K562 (cell line): Measurements from ENCODE around the gene ZNF609. TPM values are rescaled to one million over a fixed set of nuclear protein-coding genes. Genes with fewer than 3 reads are reported as not detected.

ENCODE experiments used
- BDP1 ChIP-seq: IDR thresholded peaks from 3 replicates; pipeline ENCODE4 v1.6.1; 2011; ENCODE audit not compliant: insufficient read length, insufficient read depth
- CC2D1A ChIP-seq: fragments of 450-650 bp; IDR thresholded peaks from 2 replicates; pipeline ENCODE4 v1.6.1; 2017; ENCODE audit warnings: mild to moderate bottlenecking
- CTCF ChIP-seq, 3 experiments: IDR thresholded peaks in 2 of 3; conservative IDR thresholded peaks in 1 of 3; 2 replicates each; pipeline ENCODE4 v1.5.1; 2011 to 2012; ENCODE audit warnings: low read length in 3 of 3, mild to moderate bottlenecking in 3 of 3, control low read depth in 2 of 3, improper control_type of control experiment in 1 of 3, inconsistent platforms in 1 of 3, low read depth in 1 of 3, mixed read lengths in 1 of 3, moderate library complexity in 1 of 3; ENCODE audit not compliant: insufficient read depth in 2 of 3
- HMGXB4 ChIP-seq: sonication (generic); formaldehyde crosslinking; IDR thresholded peaks from 2 replicates; pipeline ENCODE4 v1.8.1; 2023; ENCODE audit warnings: mild to moderate bottlenecking, missing genetic modification reagents
- KDM1A ChIP-seq, 2 experiments: fragments of 450-650 bp; IDR thresholded peaks; 2 replicates each; pipeline ENCODE4 v1.6.1; 2016; ENCODE audit warnings: mild to moderate bottlenecking in 2 of 2
- LCOR ChIP-seq: sonication (generic); formaldehyde crosslinking; IDR thresholded peaks from 2 replicates; pipeline ENCODE4 v1.8.0; 2022; ENCODE audit warnings: mild to moderate bottlenecking, missing genetic modification reagents
- MBD2 ChIP-seq: sonication (generic); IDR thresholded peaks from 2 replicates; pipeline ENCODE4 v1.6.1; 2016; ENCODE audit warnings: low read depth, borderline replicate concordance
- NCOR1 ChIP-seq: fragments of 450-650 bp; IDR thresholded peaks from 2 replicates; pipeline ENCODE4 v1.6.1; 2016; ENCODE audit warnings: mild to moderate bottlenecking, moderate library complexity
- RBM15 ChIP-seq: fragments of 200-400 bp; formaldehyde crosslinking; IDR thresholded peaks from 2 replicates; pipeline ENCODE4 v1.6.1; 2018; ENCODE audit warnings: mild to moderate bottlenecking, low read length, moderate library complexity; ENCODE audit not compliant: insufficient read depth
- SMARCC2 ChIP-seq: fragments of 450-650 bp; IDR thresholded peaks from 2 replicates; pipeline ENCODE4 v1.6.1; 2017; ENCODE audit warnings: antibody characterized with exemption, moderate library complexity, mild to moderate bottlenecking, low read depth
- SNIP1 ChIP-seq: fragments of 450-650 bp; IDR thresholded peaks from 2 replicates; pipeline ENCODE4 v1.7.1; 2017; ENCODE audit warnings: low read depth, mild to moderate bottlenecking
- TBL1XR1 ChIP-seq, 2 experiments: IDR thresholded peaks; 2 replicates each; pipeline ENCODE4 v1.6.1; 2012; ENCODE audit warnings: improper control_type of control experiment in 2 of 2, low read length in 2 of 2, mild to moderate bottlenecking in 1 of 2
- TEAD1 ChIP-seq, 2 experiments: fragments of 450-650 bp in 1 of 2; sonication (generic) in 1 of 2; formaldehyde crosslinking; IDR thresholded peaks; 2 replicates each; pipeline versions ENCODE4 v1.4.0 to v1.8.0; 2020 to 2022; ENCODE audit warnings: mild to moderate bottlenecking in 2 of 2, missing genetic modification reagents in 1 of 2
- ZBTB17 ChIP-seq: fragments of 450-650 bp; formaldehyde crosslinking; IDR thresholded peaks from 2 replicates; pipeline ENCODE4 v1.4.0; 2020; ENCODE audit warnings: mild to moderate bottlenecking
- ZNF12 ChIP-seq: sonication (generic); formaldehyde crosslinking; IDR thresholded peaks from 2 replicates; pipeline ENCODE4 v1.4.0; 2020; ENCODE audit warnings: mild to moderate bottlenecking, missing genetic modification reagents
- ZNF197 ChIP-seq: fragments of 200-800 bp; sonication (Bioruptor generic); IDR thresholded peaks from 2 replicates; pipeline ENCODE4 v1.6.1; 2016; ENCODE audit warnings: low read depth, missing genetic modification characterization, missing compliant biosample characterization
- polyA plus RNA-seq, 8 experiments: library from polyadenylated mRNA; depleted of rRNA in 4 of 8; stranded (reverse) in 5 of 8; unstranded in 3 of 8; fragments of >200 nt; fragmentation: Nextera tagmentation in 2 of 8; fragmentation: Illumina TruSeq in 1 of 8; extraction: Ambion mirVana in 2 of 8; extraction: Trizol in 1 of 8; gene quantifications; 2 replicates each; pipeline versions ENCODE4 v1.2.1 to v1.2.3, GENCODE V29; 2011 to 2014; ENCODE audit warnings: inconsistent platforms in 1 of 8, missing spikeins in 1 of 8
- total RNA-seq, 7 experiments: library from RNA; depleted of rRNA in 6 of 7; stranded (reverse); fragments of >200 nt in 6 of 7; fragmentation: Illumina TruSeq in 2 of 7; extraction: Trizol in 2 of 7; gene quantifications; 2 replicates each; pipeline versions ENCODE4 v1.2.1 to v1.2.3, GENCODE V29; 2011 to 2021; ENCODE audit warnings: low replicate concordance in 1 of 7
- TF ChIP-seq, protein P1 (sequence below): IDR thresholded peaks from 2 replicates; pipeline ENCODE4 v1.6.1; 2016; ENCODE audit warnings: missing genetic modification characterization, missing compliant biosample characterization
- TF ChIP-seq, protein P2 (sequence below), 2 experiments: IDR thresholded peaks; 2 replicates each; pipeline ENCODE4 v1.6.1; 2012; ENCODE audit warnings: improper control_type of control experiment in 2 of 2, low read depth in 2 of 2, low read length in 2 of 2, borderline replicate concordance in 1 of 2
- TF ChIP-seq, protein P3 (sequence below): fragments of 450-650 bp; IDR thresholded peaks from 2 replicates; pipeline ENCODE4 v1.6.1; 2016; ENCODE audit warnings: missing biosample characterization, missing genetic modification characterization

Gene ZNF609
- total and polyA plus RNA-seq, 9 of the 15 experiments (the other 6 are each of a cell fraction or from before 2014, with no cell fraction given) = 3.0 to 38.7 (median 17.8) TPM

DNA sequence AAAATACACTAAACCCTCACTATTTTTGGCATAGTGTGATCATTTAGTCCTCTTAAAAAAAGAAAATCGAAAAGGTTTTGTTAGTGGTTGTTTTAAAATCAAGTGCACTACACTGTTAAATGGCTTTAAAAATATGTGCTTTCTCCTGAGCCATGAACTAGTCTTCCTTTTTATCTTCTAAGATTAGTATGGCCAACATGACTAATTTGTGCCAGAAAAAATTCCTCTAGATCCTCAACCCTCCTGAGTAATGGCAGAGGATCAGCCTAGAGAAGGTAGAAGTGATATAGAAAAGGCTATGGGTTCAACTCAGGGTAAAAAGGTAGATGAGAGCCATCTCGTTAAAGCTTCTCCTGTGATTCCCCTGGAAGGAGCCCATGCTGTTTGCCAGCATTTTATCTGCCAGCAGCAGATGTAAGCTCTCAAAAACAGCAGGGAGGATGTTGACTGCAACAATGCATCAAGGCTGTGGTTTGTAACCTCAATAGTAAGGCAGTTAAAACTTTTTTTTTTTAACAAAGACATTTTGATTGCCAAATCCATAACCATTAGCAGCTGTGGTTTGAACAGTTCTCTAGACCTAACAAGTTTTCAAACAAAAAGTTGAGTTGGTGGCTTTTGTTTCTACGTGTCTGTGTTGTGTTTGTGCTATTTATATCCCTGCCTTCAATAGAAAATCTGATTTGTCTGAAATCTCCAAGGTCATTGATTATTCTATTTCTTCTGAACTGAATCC, 30.2 kb upstream of the ZNF609 start (continued):
- TF ChIP-seq KDM1A (IDR thresholded peaks at IDR 0.05) = peak; percentile 93 to 95
- TF ChIP-seq ZNF12 (CRISPR knock-in tag) = no peak
- TF ChIP-seq NCOR1 = peak; percentile 78
- TF ChIP-seq, protein P1, sequence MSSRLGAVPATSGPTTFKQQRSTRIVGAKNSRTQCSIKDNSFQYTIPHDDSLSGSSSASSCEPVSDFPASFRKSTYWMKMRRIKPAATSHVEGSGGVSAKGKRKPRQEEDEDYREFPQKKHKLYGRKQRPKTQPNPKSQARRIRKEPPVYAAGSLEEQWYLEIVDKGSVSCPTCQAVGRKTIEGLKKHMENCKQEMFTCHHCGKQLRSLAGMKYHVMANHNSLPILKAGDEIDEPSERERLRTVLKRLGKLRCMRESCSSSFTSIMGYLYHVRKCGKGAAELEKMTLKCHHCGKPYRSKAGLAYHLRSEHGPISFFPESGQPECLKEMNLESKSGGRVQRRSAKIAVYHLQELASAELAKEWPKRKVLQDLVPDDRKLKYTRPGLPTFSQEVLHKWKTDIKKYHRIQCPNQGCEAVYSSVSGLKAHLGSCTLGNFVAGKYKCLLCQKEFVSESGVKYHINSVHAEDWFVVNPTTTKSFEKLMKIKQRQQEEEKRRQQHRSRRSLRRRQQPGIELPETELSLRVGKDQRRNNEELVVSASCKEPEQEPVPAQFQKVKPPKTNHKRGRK (tag) = no peak
- TF ChIP-seq CC2D1A = no peak
- TF ChIP-seq TEAD1 (CRISPR knock-in tag; IDR thresholded peaks at IDR 0.05) = peak in 1 of 2 experiments; percentile 26; a peak in 1 of 4 replicates
- TF ChIP-seq, protein P2, sequence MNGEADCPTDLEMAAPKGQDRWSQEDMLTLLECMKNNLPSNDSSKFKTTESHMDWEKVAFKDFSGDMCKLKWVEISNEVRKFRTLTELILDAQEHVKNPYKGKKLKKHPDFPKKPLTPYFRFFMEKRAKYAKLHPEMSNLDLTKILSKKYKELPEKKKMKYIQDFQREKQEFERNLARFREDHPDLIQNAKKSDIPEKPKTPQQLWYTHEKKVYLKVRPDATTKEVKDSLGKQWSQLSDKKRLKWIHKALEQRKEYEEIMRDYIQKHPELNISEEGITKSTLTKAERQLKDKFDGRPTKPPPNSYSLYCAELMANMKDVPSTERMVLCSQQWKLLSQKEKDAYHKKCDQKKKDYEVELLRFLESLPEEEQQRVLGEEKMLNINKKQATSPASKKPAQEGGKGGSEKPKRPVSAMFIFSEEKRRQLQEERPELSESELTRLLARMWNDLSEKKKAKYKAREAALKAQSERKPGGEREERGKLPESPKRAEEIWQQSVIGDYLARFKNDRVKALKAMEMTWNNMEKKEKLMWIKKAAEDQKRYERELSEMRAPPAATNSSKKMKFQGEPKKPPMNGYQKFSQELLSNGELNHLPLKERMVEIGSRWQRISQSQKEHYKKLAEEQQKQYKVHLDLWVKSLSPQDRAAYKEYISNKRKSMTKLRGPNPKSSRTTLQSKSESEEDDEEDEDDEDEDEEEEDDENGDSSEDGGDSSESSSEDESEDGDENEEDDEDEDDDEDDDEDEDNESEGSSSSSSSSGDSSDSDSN (IDR thresholded peaks at IDR 0.05; ENCODE audit: borderline replicate concordance in 1 of 2, low read depth in 2 of 2, low read length in 2 of 2) = 0 out of 4 replicates have a peak, but pooled peaks of 1 of the 2 experiments have one; percentile 33
- TF ChIP-seq SNIP1 = no peak
- no peak for TF ChIP-seq RBM15
- TF ChIP-seq ZNF197 (CRISPR knock-in tag) = 0 out of 2 replicates have a peak, but pooled peaks have one; percentile 6
- TF ChIP-seq BDP1 = no peak
- TF ChIP-seq, protein P3, sequence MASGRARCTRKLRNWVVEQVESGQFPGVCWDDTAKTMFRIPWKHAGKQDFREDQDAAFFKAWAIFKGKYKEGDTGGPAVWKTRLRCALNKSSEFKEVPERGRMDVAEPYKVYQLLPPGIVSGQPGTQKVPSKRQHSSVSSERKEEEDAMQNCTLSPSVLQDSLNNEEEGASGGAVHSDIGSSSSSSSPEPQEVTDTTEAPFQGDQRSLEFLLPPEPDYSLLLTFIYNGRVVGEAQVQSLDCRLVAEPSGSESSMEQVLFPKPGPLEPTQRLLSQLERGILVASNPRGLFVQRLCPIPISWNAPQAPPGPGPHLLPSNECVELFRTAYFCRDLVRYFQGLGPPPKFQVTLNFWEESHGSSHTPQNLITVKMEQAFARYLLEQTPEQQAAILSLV (tag) = no peak
- TF ChIP-seq SMARCC2 = no peak
- peak in 1 of 2 experiments; percentile 49; a peak in 1 of 4 replicates for TF ChIP-seq TBL1XR1 (IDR thresholded peaks at IDR 0.05; ENCODE audit: low read length in 2 of 2)
- no peak for TF ChIP-seq HMGXB4 (CRISPR knock-in tag)
- TF ChIP-seq CTCF (IDR thresholded peaks at IDR 0.05 in 2 of 3, conservative IDR thresholded peaks at IDR 0.05 in 1 of 3; ENCODE audit: insufficient read depth in 2 of 3, low read depth in 1 of 3, low read length in 3 of 3) = no peak
- TF ChIP-seq LCOR = peak; percentile 40; the same call in 1 of the 2 replicates
- no peak for TF ChIP-seq ZBTB17
- peak; percentile 28; the same call in 1 of the 2 replicates for TF ChIP-seq MBD2
